Measurements from ENCODE around the gene PROM1.

PROM1 gene

GRCh38 chr4:16106956-16107355 is 23.1 kb upstream of the PROM1 start:
- ATAC-seq = no peak

GRCh38 chr4:16104520-16104919 is 20.7 kb upstream of the PROM1 start:
- no peak for ATAC-seq

DNA sequence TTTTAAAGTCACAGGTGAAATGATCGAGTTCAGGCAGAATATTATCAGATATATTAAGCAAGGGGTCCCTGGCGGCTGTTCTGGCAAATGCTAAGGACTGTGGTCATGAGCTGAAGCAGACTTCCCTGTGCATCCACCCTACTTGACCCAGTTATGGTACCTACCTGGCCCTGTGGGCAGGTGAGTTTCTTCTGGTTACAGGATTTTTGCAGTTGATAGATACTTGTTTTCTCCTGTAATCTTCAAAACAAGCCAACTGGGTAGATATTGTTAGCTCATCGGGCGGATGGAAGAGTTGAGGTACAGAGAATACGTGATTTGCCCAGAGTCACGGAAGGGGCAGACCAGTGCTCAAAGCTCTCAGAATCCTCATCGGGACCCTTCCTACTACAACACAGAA is 18.5 kb upstream of the PROM1 start:
- no peak for ATAC-seq

- ATAC-seq = no peak
Measured at GRCh38 chr4:16100833-16101232, 17.0 kb upstream of the PROM1 start.

DNA sequence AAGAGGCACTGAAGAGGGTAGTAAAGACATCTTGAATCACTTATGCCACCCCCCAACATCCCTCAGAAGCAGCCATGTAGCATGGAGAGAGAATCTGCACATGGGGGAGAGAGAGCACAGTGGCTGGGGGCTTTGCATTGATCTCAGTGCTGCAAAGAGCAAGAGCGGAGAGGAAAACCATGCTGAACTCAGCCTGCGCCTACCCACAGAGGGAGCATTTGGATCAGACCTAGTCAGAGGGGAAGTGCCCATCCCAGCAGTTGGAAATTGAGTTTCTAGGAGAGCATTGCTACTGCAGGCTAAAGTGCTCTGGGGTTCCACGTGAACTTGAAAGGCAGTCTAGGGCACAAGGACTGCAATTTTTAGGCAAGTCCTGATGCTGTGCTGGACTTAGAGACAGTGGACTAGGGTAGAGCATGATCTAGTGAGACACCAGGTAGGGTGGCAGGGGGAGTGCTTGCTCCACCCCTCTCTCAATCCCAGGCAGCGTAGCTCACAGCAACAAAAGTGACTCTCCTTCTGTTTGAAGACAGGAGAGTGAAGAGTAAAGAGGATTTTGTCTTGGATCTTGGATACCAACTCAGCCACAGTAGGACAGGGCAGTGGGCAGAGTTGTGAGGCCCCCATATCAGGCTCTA is 9.0 kb upstream of the PROM1 start:
- no peak for ATAC-seq

DNA sequence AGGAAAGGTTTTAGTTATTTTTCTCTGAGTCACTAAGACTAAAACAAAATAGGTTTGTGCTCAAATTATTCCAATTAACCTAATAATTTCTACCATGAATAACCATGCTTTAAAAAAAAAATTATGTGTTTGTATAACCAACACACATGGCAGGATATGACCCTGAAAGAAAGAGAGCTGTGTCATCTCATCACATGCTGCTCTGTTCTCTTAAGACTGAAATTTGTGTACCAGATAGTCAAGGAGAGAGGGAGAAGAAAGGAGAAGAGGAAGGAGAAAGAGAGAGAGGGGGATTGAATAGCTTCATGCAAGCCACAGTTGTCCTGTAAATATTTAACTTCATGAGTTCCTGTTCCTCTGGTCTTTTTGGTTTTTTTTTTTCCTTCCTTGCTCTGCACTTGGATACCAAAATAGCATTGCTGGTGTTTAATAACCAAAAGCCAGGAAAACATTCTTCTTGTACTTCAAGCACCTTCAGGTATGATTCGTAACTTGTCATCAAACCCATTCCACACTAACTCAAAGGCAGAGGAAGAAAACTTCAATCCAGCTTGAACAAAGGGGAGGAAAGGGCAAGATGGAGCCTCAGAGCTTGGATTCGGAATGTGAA is 6.4 kb upstream of the PROM1 start:
- no peak for ATAC-seq

GRCh38 chr4:16089156-16089555 is 5.3 kb upstream of the PROM1 start:
- ATAC-seq = no peak

DNA sequence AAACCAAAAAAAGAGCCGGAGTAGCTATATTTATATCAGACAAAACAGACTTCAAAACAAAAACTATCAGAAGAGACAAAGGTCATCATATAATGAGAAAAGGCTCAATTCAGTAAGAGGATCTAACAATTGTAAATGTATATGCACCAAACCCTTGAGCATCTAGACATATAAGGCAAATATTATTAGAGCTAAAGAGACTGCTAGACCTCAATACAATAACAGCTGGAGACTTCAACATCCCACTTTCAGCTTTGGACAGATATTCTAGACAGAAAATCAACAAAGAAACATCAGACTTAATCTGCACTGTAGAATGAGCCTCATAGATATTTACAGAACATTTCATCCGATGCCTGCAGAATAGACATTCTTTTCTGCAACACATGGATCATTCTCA is 4.8 kb upstream of the PROM1 start:
- no peak for ATAC-seq

GRCh38 chr4:16085822-16086221 is 2.0 kb upstream of the PROM1 start:
- no peak for ATAC-seq

DNA sequence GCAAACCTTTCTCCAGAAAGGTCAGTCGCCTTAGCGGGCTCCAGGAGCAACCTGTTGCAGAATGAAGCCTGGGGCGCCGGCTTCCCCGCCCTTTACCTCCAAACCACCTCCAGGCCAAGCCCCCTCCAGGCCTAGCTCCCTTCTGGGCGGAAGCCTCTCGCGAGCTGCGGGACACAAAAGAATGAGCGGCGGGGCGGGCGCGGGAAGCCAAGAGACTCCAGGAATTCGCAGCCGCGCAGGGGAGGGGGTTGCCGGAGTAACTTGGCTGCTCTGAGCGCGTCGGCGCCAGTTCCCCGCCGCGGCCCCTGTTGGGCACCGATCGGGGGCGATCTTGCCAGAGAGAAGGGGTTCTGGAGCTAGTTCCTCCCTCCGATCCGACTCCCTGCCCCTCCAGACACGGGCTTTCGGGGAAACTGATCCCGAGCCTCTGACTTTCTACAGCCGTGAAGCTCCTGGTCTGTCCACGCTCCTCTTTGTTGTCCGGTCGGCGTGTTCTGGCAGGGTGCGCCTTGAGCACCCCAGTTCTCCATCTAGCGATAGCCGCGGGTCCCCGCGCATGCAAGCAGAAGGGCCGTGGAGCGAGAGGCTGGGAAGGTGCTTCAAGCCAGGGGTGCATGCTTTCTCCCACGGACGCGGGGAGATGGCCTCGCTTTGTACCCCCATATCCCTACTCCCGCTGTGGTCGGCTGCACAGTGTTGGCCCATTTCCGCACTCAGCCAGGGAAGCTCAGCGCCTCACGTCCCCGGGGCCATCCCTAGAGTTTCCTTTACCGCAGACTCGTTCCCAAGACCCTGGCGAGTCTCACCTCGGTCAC is 1.2 kb downstream of the PROM1 start:
- ATAC-seq = peak in 1 of 2 donors; percentile 37

- ATAC-seq = peak in 1 of 2 donors; percentile 7
Measured at GRCh38 chr4:16082041-16082425, 1.8 kb downstream of the PROM1 start.

DNA sequence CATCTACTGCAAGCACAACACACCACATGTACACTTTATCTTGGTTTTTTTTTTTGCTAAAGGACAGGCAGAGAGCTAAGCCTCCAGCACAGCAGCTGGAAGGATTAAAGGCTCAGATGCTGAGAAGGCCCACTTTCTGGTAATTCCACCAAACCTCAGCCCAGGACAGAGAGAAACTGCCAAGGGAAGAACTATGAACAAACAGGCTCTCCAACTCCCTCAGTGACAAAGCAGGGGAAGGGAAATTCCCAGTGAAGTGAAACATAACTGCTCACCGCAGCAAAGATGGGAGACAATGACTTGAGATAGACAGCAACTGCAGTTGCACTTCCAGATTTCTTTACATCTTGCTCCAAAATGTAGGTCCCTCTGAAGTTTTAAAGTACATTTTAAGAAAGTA is 4.8 kb downstream of the PROM1 start:
- ATAC-seq = no peak

DNA sequence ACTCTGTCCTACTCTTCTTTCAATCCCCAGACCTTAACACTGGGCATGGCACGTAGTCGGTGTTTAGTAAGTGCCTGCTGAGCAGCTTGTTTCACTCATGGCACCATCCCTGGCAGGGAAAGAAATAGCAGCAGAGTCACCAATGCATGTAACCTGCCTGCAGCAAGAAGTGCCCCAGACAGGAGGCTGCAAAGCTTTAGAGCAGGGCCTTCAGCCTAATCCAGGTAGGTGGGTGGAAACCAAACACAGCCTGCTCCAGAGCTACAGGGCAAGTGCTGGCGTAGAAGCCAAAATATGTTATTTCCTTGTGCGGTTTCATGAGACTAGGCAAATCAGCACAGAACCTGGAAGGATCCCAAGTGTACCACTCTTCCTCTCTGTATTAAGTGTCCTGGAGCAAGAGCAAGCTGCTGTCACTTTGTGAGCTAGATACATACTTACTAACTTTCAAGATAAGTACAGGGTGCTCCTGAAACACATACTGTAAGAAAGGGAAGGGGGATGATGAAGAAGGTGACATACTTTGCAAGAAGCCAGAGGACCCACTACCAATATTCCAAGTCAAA is 5.5 kb downstream of the PROM1 start:
- ATAC-seq = no peak

- no peak for ATAC-seq
Measured at GRCh38 chr4:16077786-16078185, 6.0 kb downstream of the PROM1 start.

DNA sequence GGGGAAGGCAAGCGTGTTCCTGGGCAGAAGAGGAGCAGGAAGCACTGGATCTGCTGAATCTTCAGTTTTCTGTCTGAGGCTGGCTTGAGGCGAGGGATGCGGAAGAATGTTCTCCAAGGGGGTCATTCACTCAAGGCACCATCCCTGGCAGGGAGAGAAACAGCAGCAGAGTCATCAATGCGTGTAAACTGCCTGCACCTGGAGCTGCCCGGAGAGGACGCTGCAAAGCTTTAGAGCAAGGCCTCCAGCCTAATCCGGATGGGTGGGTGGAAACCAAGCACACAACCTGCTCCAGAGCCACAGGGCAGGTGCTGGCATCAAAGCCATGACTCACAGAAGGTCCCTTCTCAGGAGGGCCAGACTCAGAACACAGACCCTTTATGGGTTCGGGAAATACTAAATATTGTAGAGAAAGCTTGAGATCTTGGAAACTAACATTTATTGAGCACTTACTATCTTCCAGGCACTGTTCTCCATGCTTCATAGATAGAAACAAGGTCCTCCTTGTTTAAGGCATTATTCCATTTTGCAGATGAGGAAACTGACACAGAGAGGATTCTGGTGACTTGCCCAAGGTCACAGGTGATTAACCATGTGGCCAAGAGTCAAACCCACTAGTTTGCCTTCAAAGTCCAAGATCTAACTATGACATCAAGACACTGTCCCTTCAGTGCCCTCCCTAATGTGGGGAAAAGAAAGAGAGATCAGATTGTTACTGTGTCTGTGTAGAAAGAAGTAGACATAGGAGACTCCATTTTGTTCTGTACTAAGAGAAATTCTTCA is 7.7 kb downstream of the PROM1 start:
- no peak for ATAC-seq

DNA sequence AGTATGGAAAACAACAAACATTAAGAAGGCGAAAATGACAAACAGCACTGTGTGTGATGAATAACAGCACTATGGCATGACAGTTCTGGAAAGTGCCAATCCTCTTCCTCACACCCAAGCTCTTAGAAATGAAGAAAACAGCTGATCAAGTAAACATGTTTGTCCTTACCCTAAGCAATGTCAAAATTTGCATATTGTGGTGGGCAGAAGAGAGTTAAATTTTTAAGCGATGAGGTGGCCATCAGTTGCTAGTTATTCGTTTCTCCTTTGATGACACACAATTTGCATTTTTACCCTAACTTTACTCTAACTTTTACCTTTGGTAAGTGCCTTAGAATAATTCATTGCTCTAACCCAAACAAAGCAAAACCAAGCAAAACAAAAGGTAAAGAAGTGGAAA is 8.8 kb downstream of the PROM1 start:
- no peak for ATAC-seq

DNA sequence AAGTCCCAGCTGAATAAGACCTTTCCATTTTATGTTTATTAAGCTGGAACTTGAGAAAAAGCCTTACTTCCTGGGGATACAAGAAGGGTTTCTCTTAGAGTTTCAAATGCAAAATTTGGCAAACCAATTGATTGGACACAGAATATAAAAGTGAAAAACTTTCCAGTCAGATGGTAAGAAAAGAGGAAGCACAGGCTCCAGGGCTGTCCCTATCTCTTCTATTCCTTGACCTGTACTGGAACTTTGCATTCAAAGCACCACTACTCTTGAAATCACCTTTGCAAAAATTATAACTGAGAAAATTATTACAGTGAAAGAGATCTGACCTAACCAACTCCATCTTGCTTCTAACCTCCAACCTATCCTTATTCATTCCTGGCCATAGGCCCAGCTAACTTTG is 11.7 kb downstream of the PROM1 start:
- ATAC-seq = no peak

- no peak for ATAC-seq
Measured at GRCh38 chr4:16070203-16070602, 13.6 kb downstream of the PROM1 start.

- no peak for ATAC-seq
Measured at GRCh38 chr4:16067515-16067914, 16.3 kb downstream of the PROM1 start.

DNA sequence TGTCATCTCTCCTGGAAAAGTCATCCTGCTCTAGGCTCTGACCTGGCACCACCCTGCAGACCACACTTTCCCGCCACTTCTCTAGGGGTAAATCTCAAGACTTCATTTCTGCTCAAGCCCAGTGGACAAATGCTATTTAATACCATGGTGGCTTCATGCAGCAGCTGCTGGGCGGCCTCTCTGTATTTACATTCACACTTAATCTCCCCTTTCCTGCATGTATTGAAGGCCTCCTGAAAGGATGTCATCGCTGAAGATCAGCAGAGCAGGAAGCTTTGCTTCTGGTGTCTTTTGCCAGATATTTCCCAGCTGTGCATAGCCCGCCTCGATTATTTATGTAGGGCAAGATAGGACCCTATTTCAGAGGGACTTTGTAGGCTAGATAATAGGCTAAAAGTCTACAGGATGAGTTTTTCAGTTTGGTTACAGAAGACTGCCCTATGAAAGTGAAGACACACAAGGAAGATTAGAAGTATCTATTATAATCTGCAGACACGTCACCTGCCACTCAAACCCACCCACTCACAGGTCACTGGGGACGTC is 17.2 kb downstream of the PROM1 start:
- ATAC-seq = no peak

DNA sequence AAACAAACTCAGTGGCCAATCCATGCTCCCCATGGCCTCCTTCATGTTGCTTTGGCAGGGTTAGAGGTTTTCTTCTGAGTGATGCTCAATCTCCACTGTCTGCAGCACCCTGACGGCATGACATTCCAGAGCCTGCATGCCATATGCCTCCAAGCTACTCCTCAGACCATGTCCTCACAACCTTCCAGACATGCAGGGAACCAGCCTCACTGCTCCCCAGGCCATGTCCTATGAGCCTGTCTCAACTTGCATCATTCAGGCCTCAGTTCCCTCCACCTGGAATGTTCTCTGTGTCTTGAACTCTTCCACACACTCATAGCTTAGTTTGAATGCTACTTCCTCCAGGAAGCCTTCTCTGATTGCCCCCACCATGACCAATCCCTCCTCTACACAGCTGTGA is 18.8 kb downstream of the PROM1 start:
- ATAC-seq = no peak

DNA sequence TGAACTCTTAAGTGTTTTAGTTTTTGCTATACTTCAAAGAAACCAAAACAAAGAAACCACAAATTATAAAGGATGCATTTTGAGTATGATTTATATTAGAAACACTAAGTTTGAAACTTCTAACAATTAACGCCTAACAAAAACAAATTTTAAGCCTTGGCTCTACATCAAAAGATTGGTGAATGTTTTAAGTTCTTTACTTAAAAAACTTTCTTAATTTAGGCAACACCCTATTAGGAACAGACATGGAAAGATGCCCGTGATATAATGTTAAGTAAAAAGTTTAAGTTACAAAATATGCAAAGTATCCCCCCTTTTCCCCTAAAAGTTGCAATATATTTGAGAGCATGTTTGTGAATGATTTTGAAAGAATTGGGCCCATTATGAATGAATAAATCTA is 21.2 kb downstream of the PROM1 start:
- no peak for ATAC-seq

Data from activated CD4-positive, CD25-positive, alpha-beta regulatory T cell treated with anti-CD3 and anti-CD28 coated beads, Interleukin-2, amount 50 U/mL, for 24 hours (primary cell).